ENCODE measurements around the gene FBXW7.
"Not testable (repeated sequence)": the region's sequence is repeated elsewhere in the genome, so short reads cannot be mapped to it uniquely, and the experiment has no call there.

FBXW7 gene

GRCh38 chr4:152544533-152544932, 8.6 kb upstream of the FBXW7 start:
- not testable (repeated sequence) for DNase-seq (ENCODE audit: low read depth in 2 of 2)

- DNase-seq (ENCODE audit: low read depth in 2 of 2): no peak
These were observed 5.0 kb upstream of the FBXW7 start for GRCh38 chr4:152540941-152541340.

GRCh38 chr4:152540293-152540674, 4.4 kb upstream of the FBXW7 start:
- DNase-seq (ENCODE audit: low read depth in 2 of 2): no peak

- no peak for DNase-seq (ENCODE audit: low read depth in 2 of 2)
These were observed 3.8 kb upstream of the FBXW7 start for GRCh38 chr4:152539556-152540292.

- DNase-seq (ENCODE audit: low read depth in 2 of 2): no peak
These were observed 2.0 kb upstream of the FBXW7 start for GRCh38 chr4:152537881-152538280.

GRCh38 chr4:152536545-152537182, 772 bp upstream of the FBXW7 start:
- no peak for DNase-seq (ENCODE audit: low read depth in 2 of 2)

- no peak for DNase-seq (ENCODE audit: low read depth in 2 of 2)
These were observed 461 bp downstream of the FBXW7 start for GRCh38 chr4:152535360-152535902.

GRCh38 chr4:152534541-152535359, 1.1 kb downstream of the FBXW7 start:
- DNase-seq (ENCODE audit: low read depth in 2 of 2): no peak

GRCh38 chr4:152531479-152531878, 4.4 kb downstream of the FBXW7 start:
- no peak for DNase-seq (ENCODE audit: low read depth in 2 of 2)

GRCh38 chr4:152530600-152530999, 5.3 kb downstream of the FBXW7 start:
- no peak for DNase-seq (ENCODE audit: low read depth in 2 of 2)

GRCh38 chr4:152529880-152530279, 6.0 kb downstream of the FBXW7 start:
- DNase-seq (ENCODE audit: low read depth in 2 of 2): no peak

- DNase-seq (ENCODE audit: low read depth in 2 of 2): no peak
These were observed 7.8 kb downstream of the FBXW7 start for GRCh38 chr4:152528060-152528459.

GRCh38 chr4:152525878-152526277, 10.0 kb downstream of the FBXW7 start:
- no peak for DNase-seq (ENCODE audit: low read depth in 2 of 2)

- DNase-seq (ENCODE audit: low read depth in 2 of 2): no peak
These were observed 11.5 kb downstream of the FBXW7 start for GRCh38 chr4:152524427-152524826.

- DNase-seq (ENCODE audit: low read depth in 2 of 2): no peak
These were observed 12.2 kb downstream of the FBXW7 start for GRCh38 chr4:152523731-152524130.

- DNase-seq (ENCODE audit: low read depth in 2 of 2): no peak
These were observed 13.1 kb downstream of the FBXW7 start for GRCh38 chr4:152522754-152523153.

- no peak for DNase-seq (ENCODE audit: low read depth in 2 of 2)
These were observed 13.6 kb downstream of the FBXW7 start for GRCh38 chr4:152522245-152522644.

- no peak for DNase-seq (ENCODE audit: low read depth in 2 of 2)
These were observed 19.7 kb downstream of the FBXW7 start for GRCh38 chr4:152516156-152516555.

GRCh38 chr4:152515678-152516077, 20.2 kb downstream of the FBXW7 start:
- no peak for DNase-seq (ENCODE audit: low read depth in 2 of 2)

GRCh38 chr4:152514356-152514755, 21.5 kb downstream of the FBXW7 start:
- no peak for DNase-seq (ENCODE audit: low read depth in 2 of 2)

GRCh38 chr4:152513078-152513477, 22.8 kb downstream of the FBXW7 start:
- DNase-seq (ENCODE audit: low read depth in 2 of 2): no peak

- no peak for DNase-seq (ENCODE audit: low read depth in 2 of 2)
These were observed 23.4 kb downstream of the FBXW7 start for GRCh38 chr4:152512483-152512882.

Measured in stimulated activated CD8-positive, alpha-beta memory T cell treated with anti-CD3 and anti-CD28 coated beads, Interleukin-15, amount 100 ng/mL, for 48 hours (primary cell).